NT2/D1 (cell line): ENCODE results near the gene C15orf39.

Experiments
- DNase-seq: peaks from one replicate; pipeline ENCODE4 v3.0.0-alpha.2; 2011; ENCODE audit warnings: low read depth, low spot score
- H3K27me3 ChIP-seq: 2 replicates; pipeline ENCODE4 v1.6.0; 2011; ENCODE audit warnings: mild to moderate bottlenecking; ENCODE audit not compliant: insufficient read length, insufficient read depth
- H3K36me3 ChIP-seq: 2 replicates; pipeline ENCODE4 v1.6.1; 2011; ENCODE audit warnings: mild to moderate bottlenecking, low read length, mixed read lengths; ENCODE audit not compliant: insufficient read depth, insufficient read length
- H3K4me1 ChIP-seq: 2 replicates; pipeline ENCODE4 v1.5.1; 2011; ENCODE audit not compliant: insufficient read depth, insufficient read length
- H3K4me3 ChIP-seq: 2 replicates; pipeline ENCODE4 v1.5.1; 2011; ENCODE audit warnings: low read depth; ENCODE audit not compliant: insufficient read length
- H3K9ac ChIP-seq: 2 replicates; pipeline ENCODE4 v1.6.0; 2011; ENCODE audit warnings: low read depth; ENCODE audit not compliant: insufficient read length
- H3K9me3 ChIP-seq: 2 replicates; pipeline ENCODE4 v1.5.1; 2011; ENCODE audit warnings: mild to moderate bottlenecking, low read length; ENCODE audit not compliant: insufficient read depth
- SUZ12 ChIP-seq: IDR thresholded peaks from 2 replicates; pipeline ENCODE4 v1.6.1; 2011; ENCODE audit not compliant: insufficient read length, insufficient read depth; ENCODE audit errors: extremely low read depth
- YY1 ChIP-seq: IDR thresholded peaks from 2 replicates; pipeline ENCODE4 v1.6.1; 2011; ENCODE audit not compliant: insufficient read length, insufficient read depth
- ZNF274 ChIP-seq: IDR thresholded peaks from 2 replicates; pipeline ENCODE4 v1.6.1; 2011; ENCODE audit warnings: mild to moderate bottlenecking, low read depth, low read length

Gene C15orf39

GRCh38 chr15:75199357-75199940 lies 2.2 kb upstream of the C15orf39 start:
- Histone ChIP-seq H3K4me3 (no peak overlapping the region), H3K4me1 (peaks cover 36% of the 10 kb centered on the region), H3K9ac (no peak overlapping the region), H3K27me3 (peaks cover 42% of the 10 kb centered on the region), H3K9me3 (no peaks in the 10 kb centered on the region), H3K36me3 (peaks cover 8% of the 10 kb centered on the region)
- no peak for TF ChIP-seq YY1
- no peak for TF ChIP-seq ZNF274
- TF ChIP-seq SUZ12 = no peak
- DNase-seq = no peak

GRCh38 chr15:75200391-75200764 lies 1.3 kb upstream of the C15orf39 start:
- peak overlapping the region; percentile 4 for H3K4me3 ChIP-seq
- DNase-seq = no peak
- H3K4me1 ChIP-seq = peaks cover 36% of the 10 kb centered on the region
- H3K36me3 ChIP-seq = peaks cover 8% of the 10 kb centered on the region
- TF ChIP-seq YY1 = no peak
- TF ChIP-seq SUZ12 = no peak
- TF ChIP-seq ZNF274 = no peak
- no peaks in the 10 kb centered on the region for H3K9me3 ChIP-seq
- peaks cover 36% of the 10 kb centered on the region for H3K27me3 ChIP-seq
- H3K9ac ChIP-seq = peak overlapping the region; percentile 74

- no peaks in the 10 kb centered on the region for H3K9me3 ChIP-seq
- peaks cover 36% of the 10 kb centered on the region for H3K27me3 ChIP-seq
- DNase-seq = no peak
- H3K4me3 ChIP-seq = peak overlapping the region; percentile 67
- peaks cover 14% of the 10 kb centered on the region for H3K36me3 ChIP-seq
- H3K9ac ChIP-seq = peak overlapping the region; percentile 76
- TF ChIP-seq YY1 = no peak
- TF ChIP-seq ZNF274 = no peak
- TF ChIP-seq SUZ12 = no peak
- H3K4me1 ChIP-seq = peaks cover 33% of the 10 kb centered on the region
Observed at GRCh38 chr15:75200765-75201615, 692 bp upstream of the C15orf39 start.

- TF ChIP-seq SUZ12 = no peak
- TF ChIP-seq ZNF274 = no peak
- no peak for TF ChIP-seq YY1
- H3K4me1 ChIP-seq = peaks cover 20% of the 10 kb centered on the region
Observed at GRCh38 chr15:75202251-75203016, 752 bp downstream of the C15orf39 start.

GRCh38 chr15:75203017-75203907 lies 1.6 kb downstream of the C15orf39 start:
- Histone ChIP-seq H3K9me3 (no peaks in the 10 kb centered on the region), H3K9ac (peak overlapping the region; percentile 94), H3K4me3 (peak overlapping the region; percentile 95), H3K4me1 (peaks cover 20% of the 10 kb centered on the region), H3K36me3 (peaks cover 36% of the 10 kb centered on the region), H3K27me3 (peaks cover 32% of the 10 kb centered on the region)
- DNase-seq = no peak
- TF ChIP-seq SUZ12 (no peak), YY1 (no peak), ZNF274 (no peak)

More at GRCh38 chr15:75202251-75203016, 752 bp downstream of the C15orf39 start:
- peaks cover 36% of the 10 kb centered on the region for H3K27me3 ChIP-seq
- H3K36me3 ChIP-seq = peaks cover 28% of the 10 kb centered on the region
- H3K9ac ChIP-seq = peak overlapping the region; percentile 94
- peak overlapping the region; percentile 95 for H3K4me3 ChIP-seq
- no peak for DNase-seq
- no peaks in the 10 kb centered on the region for H3K9me3 ChIP-seq

- Histone ChIP-seq H3K9ac (peak overlapping the region; percentile 53), H3K4me1 (peaks cover 18% of the 10 kb centered on the region), H3K36me3 (peaks cover 43% of the 10 kb centered on the region), H3K27me3 (peaks cover 26% of the 10 kb centered on the region), H3K9me3 (no peaks in the 10 kb centered on the region), H3K4me3 (no peak overlapping the region)
- no peak for DNase-seq
- TF ChIP-seq SUZ12 (no peak), YY1 (no peak), ZNF274 (no peak)
Observed at GRCh38 chr15:75203908-75204263, 2.2 kb downstream of the C15orf39 start.
